B cell (primary cell): ENCODE measurements around the gene CPNE5. TPM values are rescaled to one million over a fixed set of nuclear protein-coding genes. Genes with fewer than 3 reads are reported as not detected.

ENCODE experiments used
- ATAC-seq: fragments of 200-7000 bp; cut with Tn5 transposase; one replicate; pipeline ENCODE4 v1.10.0; 2021; ENCODE audit warnings: low read depth, mild to moderate bottlenecking, moderate number of reproducible peaks, moderate library complexity
- CTCF ChIA-PET: fragments of 350-600 bp; sonication (Branson Sonifier 250); formaldehyde crosslinking; loops from one replicate; lab custom pipeline; 2021; ENCODE audit warnings: antibody characterized with exemption, inconsistent platforms; lab: Charles Lee
- POLR2A ChIA-PET: fragments of 350-600 bp; sonication (Branson Sonifier 250); formaldehyde crosslinking; loops from one replicate; lab custom pipeline; 2021; ENCODE audit warnings: antibody characterized with exemption; lab: Charles Lee
- DNase-seq: peaks from one replicate; pipeline ENCODE4 v3.0.0; 2013
- H2AFZ ChIP-seq: 2 replicates; pipeline ENCODE4 v1.6.1; 2012; ENCODE audit warnings: mild to moderate bottlenecking, low read depth, low read length; ENCODE audit not compliant: insufficient read depth, poor library complexity, severe bottlenecking
- H3K27ac ChIP-seq, 2 donors: 1 replicate in 1 of 2; 2 replicates in 1 of 2; pipeline ENCODE4 v1.5.1; 2012 to 2013; ENCODE audit warnings: low read length in 2 of 2, mild to moderate bottlenecking in 2 of 2, moderate library complexity in 1 of 2
- H3K27me3 ChIP-seq, 4 experiments: fragments of 200-600 bp in 1 of 4; sonication (generic) in 1 of 4; replicated peaks in 1 of 4; 1 replicate in 2 of 4; 2 replicates in 2 of 4; pipeline versions ENCODE4 v1.6.1 to v1.7.0; 2013 to 2016; ENCODE audit warnings: low read length in 3 of 4, mild to moderate bottlenecking in 2 of 4, mixed read lengths in 1 of 4, moderate library complexity in 1 of 4; ENCODE audit not compliant: insufficient read depth in 4 of 4, control insufficient read depth in 3 of 4; ENCODE audit errors: control extremely low read depth in 1 of 4
- H3K36me3 ChIP-seq, 2 experiments: replicated peaks in 1 of 2; 1 replicate in 1 of 2; 2 replicates in 1 of 2; pipeline versions ENCODE4 v1.6.1 to v1.7.1; 2013; ENCODE audit warnings: low read length in 1 of 2; ENCODE audit not compliant: insufficient read depth in 2 of 2, control insufficient read depth in 1 of 2; ENCODE audit errors: control extremely low read depth in 1 of 2, extremely low read depth in 1 of 2
- H3K4me1 ChIP-seq, 2 donors: fragments of 200-600 bp in 1 of 2; sonication (generic) in 1 of 2; 1 replicate in 1 of 2; 2 replicates in 1 of 2; pipeline versions ENCODE4 v1.5.1 to v1.6.1; 2013 to 2017; ENCODE audit warnings: low read length in 2 of 2; ENCODE audit not compliant: control insufficient read depth in 2 of 2, insufficient read depth in 2 of 2
- H3K4me2 ChIP-seq: replicated peaks from 2 replicates; pipeline ENCODE3; 2012; ENCODE audit warnings: mild to moderate bottlenecking, low read depth, low read length; ENCODE audit not compliant: poor library complexity, severe bottlenecking
- H3K4me3 ChIP-seq, 5 experiments: fragments of 200-600 bp in 1 of 5; sonication (generic) in 1 of 5; 1 replicate in 3 of 5; 2 replicates in 2 of 5; pipeline versions ENCODE4 v1.5.1 to v1.7.0; 2011 to 2016; ENCODE audit warnings: low read length in 4 of 5, mild to moderate bottlenecking in 4 of 5, low read depth in 2 of 5, control low read depth in 1 of 5, moderate library complexity in 1 of 5; ENCODE audit not compliant: insufficient read depth in 1 of 5; ENCODE audit errors: control extremely low read depth in 1 of 5, extremely low read depth in 1 of 5
- H3K79me2 ChIP-seq: fragments of 200-600 bp; sonication (generic); one replicate; pipeline ENCODE4 v1.6.0; 2016; ENCODE audit warnings: low read length; ENCODE audit not compliant: control insufficient read depth, insufficient read depth
- H3K9ac ChIP-seq: fragments of 200-600 bp; sonication (generic); 2 replicates; pipeline ENCODE4 v1.6.1; 2017; ENCODE audit warnings: mild to moderate bottlenecking, low read length, moderate library complexity
- H3K9me3 ChIP-seq, 3 donors: one replicate each; pipeline versions ENCODE4 v1.6.1 to v1.7.1; 2013; ENCODE audit warnings: low read length in 2 of 3; ENCODE audit not compliant: control insufficient read depth in 2 of 3, insufficient read depth in 1 of 3; ENCODE audit errors: control extremely low read depth in 1 of 3
- H4K20me1 ChIP-seq: 2 replicates; pipeline ENCODE4 v1.6.0; 2012; ENCODE audit warnings: mild to moderate bottlenecking, low read length; ENCODE audit not compliant: insufficient read depth, control insufficient read depth, poor library complexity, severe bottlenecking
- H3K27ac Mint-ChIP-seq: one replicate; pipeline ENCODE4 v1.8.0; 2021; ENCODE audit warnings: mixed read lengths
- H3K27me3 Mint-ChIP-seq: one replicate; pipeline ENCODE4 v1.8.0; 2021; ENCODE audit warnings: mixed read lengths
- H3K4me1 Mint-ChIP-seq: one replicate; pipeline ENCODE4 v1.8.0; 2021; ENCODE audit warnings: mixed read lengths
- H3K4me3 Mint-ChIP-seq: one replicate; pipeline ENCODE4 v1.8.0; 2021; ENCODE audit warnings: mixed read lengths
- H3K9me3 Mint-ChIP-seq: one replicate; pipeline ENCODE4 v1.8.0; 2022; ENCODE audit warnings: mixed read lengths; ENCODE audit not compliant: insufficient read depth
- EZH2 ChIP-seq: IDR thresholded peaks from 2 replicates; pipeline ENCODE4 v1.6.1; 2012; ENCODE audit warnings: borderline replicate concordance, low read depth, mild to moderate bottlenecking, moderate library complexity, low read length; ENCODE audit not compliant: insufficient read depth, poor library complexity, severe bottlenecking
- WGBS: methylation state at CpG from one replicate; pipeline ENCODE4 v1.1.5; 2013; ENCODE audit warnings: missing lambda C conversion rate; ENCODE audit not compliant: insufficient coverage; 5-methylcytosine and 5-hydroxymethylcytosine counted together
- intact Hi-C: fragments of 100-400 bp; cut with micrococcal nuclease; formaldehyde crosslinking; loops from one replicate; pipeline ENCODE4 v1.10.0; 2022
- polyA plus RNA-seq: library from polyadenylated mRNA; depleted of rRNA; stranded (reverse); fragments of >200 nt; gene quantifications from 2 replicates; pipeline ENCODE4 v1.2.3, GENCODE V29; 2012
- total RNA-seq, 2 donors: library from RNA; stranded (reverse); fragments of 120-200 nt in 1 of 2; gene quantifications; 1 replicate in 1 of 2; 2 replicates in 1 of 2; pipeline versions ENCODE4 v1.2.3 to v1.2.4, GENCODE V29; 2013 to 2022
- TF ChIP-seq, protein P1 (sequence below): fragments of 200-600 bp; IDR thresholded peaks from one replicate; pipeline ENCODE4 v1.8.0; 2022; ENCODE audit warnings: antibody characterized with exemption, mild to moderate bottlenecking

The CPNE5 gene
- total and polyA plus RNA-seq, 2 donors (not counting 1 experiment from before 2014, with no cell fraction given): 49.8 to 357 TPM

DNA sequence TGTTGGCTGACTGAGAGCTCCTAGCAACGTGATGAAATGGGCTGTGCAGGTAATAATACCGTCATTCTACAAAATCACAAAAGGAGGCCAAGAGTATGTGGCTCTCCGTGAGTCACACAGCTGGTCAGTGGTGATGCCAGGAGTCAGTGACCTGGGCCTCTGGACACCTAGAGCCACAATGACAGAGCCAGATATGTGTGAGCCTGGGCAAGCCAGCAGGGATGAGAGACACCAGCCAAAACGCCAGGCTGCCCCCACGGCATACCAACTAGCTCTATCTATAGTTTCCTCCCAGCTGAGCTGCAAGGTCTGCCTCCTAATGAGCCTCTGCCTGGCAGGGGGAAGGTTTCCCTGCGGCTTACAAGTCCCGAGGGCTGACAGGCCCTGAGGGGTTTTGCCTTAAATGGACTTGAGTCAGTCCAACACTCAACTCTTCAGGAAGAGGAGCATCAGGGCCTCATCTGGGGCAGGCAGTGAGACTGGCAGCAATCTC, 70.0 kb downstream of the CPNE5 start:
- Histone ChIP-seq H3K27me3 (peaks cover 0 to 3% (median 0%) of the 10 kb centered on the region in 4 experiments), H3K9me3 (no peaks in the 10 kb centered on the region), H3K4me2 (peak overlapping the region; percentile 45), H3K9ac (no peak overlapping the region), H3K79me2 (no peaks in the 10 kb centered on the region), H3K36me3 (no peaks in the 10 kb centered on the region), H3K27ac (no peak overlapping the region), H2AFZ (peak overlapping the region; percentile 46), H3K4me3 (no peak overlapping the region), H4K20me1 (no peaks in the 10 kb centered on the region), H3K4me1 (peaks cover 45 to 53% of the 10 kb centered on the region in 2 donors)
- CTCF ChIA-PET: interaction anchor here (0.7 to 8.1 kb wide), 16 partner anchors 10 to 446 kb away, joined by 3 to 123 read pairs (median 6); no protein-coding TSS in a partner anchor
- peak overlapping the region; percentile 39 for H3K4me3 Mint-ChIP-seq
- intact Hi-C loops: no loop called here
- 73% methylated on average over 5 of the region's 7 CpGs for WGBS
- DNase-seq: no peak
- no peak for ATAC-seq
- POLR2A ChIA-PET: no interaction called here
- H3K27me3 Mint-ChIP-seq: peaks cover 5% of the 10 kb centered on the region
- peaks cover 43% of the 10 kb centered on the region for H3K4me1 Mint-ChIP-seq
- no peak for TF ChIP-seq EZH2
- TF ChIP-seq, protein P1, sequence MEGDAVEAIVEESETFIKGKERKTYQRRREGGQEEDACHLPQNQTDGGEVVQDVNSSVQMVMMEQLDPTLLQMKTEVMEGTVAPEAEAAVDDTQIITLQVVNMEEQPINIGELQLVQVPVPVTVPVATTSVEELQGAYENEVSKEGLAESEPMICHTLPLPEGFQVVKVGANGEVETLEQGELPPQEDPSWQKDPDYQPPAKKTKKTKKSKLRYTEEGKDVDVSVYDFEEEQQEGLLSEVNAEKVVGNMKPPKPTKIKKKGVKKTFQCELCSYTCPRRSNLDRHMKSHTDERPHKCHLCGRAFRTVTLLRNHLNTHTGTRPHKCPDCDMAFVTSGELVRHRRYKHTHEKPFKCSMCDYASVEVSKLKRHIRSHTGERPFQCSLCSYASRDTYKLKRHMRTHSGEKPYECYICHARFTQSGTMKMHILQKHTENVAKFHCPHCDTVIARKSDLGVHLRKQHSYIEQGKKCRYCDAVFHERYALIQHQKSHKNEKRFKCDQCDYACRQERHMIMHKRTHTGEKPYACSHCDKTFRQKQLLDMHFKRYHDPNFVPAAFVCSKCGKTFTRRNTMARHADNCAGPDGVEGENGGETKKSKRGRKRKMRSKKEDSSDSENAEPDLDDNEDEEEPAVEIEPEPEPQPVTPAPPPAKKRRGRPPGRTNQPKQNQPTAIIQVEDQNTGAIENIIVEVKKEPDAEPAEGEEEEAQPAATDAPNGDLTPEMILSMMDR: no peak
- no peaks in the 10 kb centered on the region for H3K9me3 Mint-ChIP-seq
- H3K27ac Mint-ChIP-seq: no peak overlapping the region

DNA sequence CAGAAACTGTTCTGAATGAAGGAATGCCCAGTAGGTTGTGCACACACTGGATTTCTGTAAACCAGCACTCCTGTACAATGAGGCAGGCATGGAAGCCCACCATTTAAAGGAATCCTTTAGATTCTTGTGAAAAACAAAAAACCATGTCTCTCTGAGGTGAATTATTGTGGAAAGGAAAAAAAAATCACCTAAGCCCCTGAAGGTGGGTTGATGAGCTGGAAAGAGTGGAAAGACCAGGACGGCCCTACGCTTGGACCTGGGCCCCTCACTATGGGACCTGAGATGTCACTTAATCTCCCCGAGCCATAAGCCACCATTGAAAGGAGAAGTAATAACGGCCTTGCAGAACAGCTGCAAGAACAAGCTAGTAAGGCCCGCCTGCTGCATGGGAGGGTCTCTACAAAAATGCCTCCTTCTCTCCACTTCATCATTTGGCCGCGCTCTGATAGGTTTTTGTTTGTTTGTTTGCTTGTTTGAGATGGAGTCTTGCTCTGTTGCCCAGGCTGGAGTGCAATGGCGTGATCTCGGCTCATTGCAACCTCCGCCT, 72.8 kb downstream of the CPNE5 start:
- Histone ChIP-seq H4K20me1 (no peaks in the 10 kb centered on the region), H3K9me3 (no peaks in the 10 kb centered on the region), H3K27ac (no peak overlapping the region), H3K4me2 (peak overlapping the region; percentile 68), H3K27me3 (peaks cover 0 to 3% (median 0%) of the 10 kb centered on the region in 4 experiments), H3K36me3 (no peaks in the 10 kb centered on the region), H2AFZ (peak overlapping the region; percentile 43), H3K4me3 (no peak overlapping the region), H3K4me1 (peaks cover 45 to 53% of the 10 kb centered on the region in 2 donors), H3K9ac (no peak overlapping the region), H3K79me2 (no peaks in the 10 kb centered on the region)
- Mint-ChIP-seq H3K27ac (peak overlapping the region; percentile 60), H3K27me3 (no peaks in the 10 kb centered on the region), H3K9me3 (no peaks in the 10 kb centered on the region), H3K4me1 (peaks cover 43% of the 10 kb centered on the region), H3K4me3 (peak overlapping the region; percentile 60)
- no peak for TF ChIP-seq EZH2
- TF ChIP-seq, protein P1: peak; percentile 40
- DNase-seq: no peak
- ChIA-PET CTCF (interaction anchor here (0.6 to 8.1 kb wide), 32 partner anchors 7 to 464 kb away, joined by 3 to 123 read pairs (median 5); partner anchors contain the start of genes C6orf89 and MTCH1), POLR2A (interaction anchor here (0.6 to 1.6 kb wide), 3 partner anchors 211 to 254 kb away, joined by 3 to 8 read pairs (median 3); no protein-coding TSS in a partner anchor)
- no peak for ATAC-seq
- WGBS: 25% methylated on average over 2 of the region's 10 CpGs
- intact Hi-C loops: loop anchor here (1.0 kb wide), 3 partner anchors 14 to 444 kb away; no protein-coding TSS in a partner anchor
